Tracheal epithelial cell (primary cell): ENCODE results near the gene ZP4. TPM values are rescaled to one million over a fixed set of nuclear protein-coding genes. Genes with fewer than 3 reads are reported as not detected.

Experiments
- total RNA-seq: library from RNA; depleted of rRNA; stranded (reverse); fragments of >200 nt; gene quantifications from 2 replicates; pipeline ENCODE4 v1.2.1, GENCODE V29; 2014

The ZP4 gene
- total RNA-seq: not detected in 2 replicates

DNA sequence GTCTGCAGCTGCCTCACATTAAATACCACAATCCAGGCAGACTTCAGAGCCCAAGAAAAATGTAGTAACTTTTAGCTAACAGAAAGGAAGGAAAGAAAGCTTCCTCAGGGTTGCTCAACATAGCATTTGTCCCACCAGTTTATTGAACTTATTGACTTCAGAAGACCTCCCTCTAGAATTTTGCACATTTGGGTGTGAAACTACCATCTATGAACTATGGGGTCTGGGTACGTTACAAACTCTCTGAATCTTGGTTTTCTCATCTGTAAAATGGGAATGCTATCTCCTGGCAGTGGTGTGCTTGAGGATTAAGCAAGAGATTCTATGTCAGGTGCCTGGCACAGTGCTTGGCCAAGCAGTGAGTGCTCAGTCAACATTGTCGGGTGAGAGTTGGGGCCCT is at the start of gene ZP4:
Gene ZP4 (minus strand): TSS at position 101 of the 400 bp plus-strand sequence. CDS start 287 bp downstream, outside the sequence.

